Neural cell (in vitro differentiated cells): Measurements from ENCODE around the gene CDON. TPM values are rescaled to one million over a fixed set of nuclear protein-coding genes. Genes with fewer than 3 reads are reported as not detected.

Experiments used
- H2AFZ ChIP-seq: fragments of 200-600, 300-800 bp; sonication (generic), shearing (Covaris generic); 2 replicates; pipeline ENCODE4 v1.6.0; 2014; ENCODE audit warnings: low read depth, mild to moderate bottlenecking, antibody characterized with exemption, low read length, moderate library complexity
- H3F3A ChIP-seq: fragments of 200-600 bp; shearing (Covaris generic); 2 replicates; pipeline ENCODE4 v1.6.1; 2016; ENCODE audit warnings: mild to moderate bottlenecking, moderate library complexity, mixed read lengths, antibody characterized with exemption, low read length; ENCODE audit not compliant: insufficient read depth, poor library complexity, severe bottlenecking
- H3K27ac ChIP-seq: fragments of 200-600, 300-800 bp; sonication (generic), shearing (Covaris generic); 2 replicates; pipeline ENCODE4 v1.5.1; 2014; ENCODE audit warnings: mild to moderate bottlenecking, low read length, moderate library complexity
- H3K27me3 ChIP-seq: fragments of 300-800, 200-600 bp; sonication (generic), shearing (Covaris generic); 2 replicates; pipeline ENCODE4 v1.6.0; 2014; ENCODE audit warnings: mild to moderate bottlenecking, low read depth, low read length, moderate library complexity; ENCODE audit not compliant: insufficient read depth
- H3K36me3 ChIP-seq: fragments of 300-800, 200-600 bp; sonication (generic), shearing (Covaris generic); 2 replicates; pipeline ENCODE4 v1.5.1; 2014; ENCODE audit warnings: mild to moderate bottlenecking, antibody characterized with exemption, low read length, moderate library complexity; ENCODE audit not compliant: insufficient read depth
- H3K4me2 ChIP-seq: fragments of 300-800, 200-600 bp; sonication (generic), shearing (Covaris generic); 2 replicates; pipeline ENCODE4 v1.6.0; 2014; ENCODE audit warnings: mild to moderate bottlenecking, low read length
- H3K4me3 ChIP-seq: fragments of 300-800, 200-600 bp; sonication (generic), shearing (Covaris generic); 2 replicates; pipeline ENCODE4 v1.5.1; 2014; ENCODE audit warnings: mild to moderate bottlenecking, low read length, moderate library complexity
- H3K79me2 ChIP-seq: fragments of 200-600 bp; shearing (Covaris generic); replicated peaks from 2 replicates; pipeline ENCODE4 v1.6.0; 2014; ENCODE audit warnings: mild to moderate bottlenecking, low read length, moderate library complexity; ENCODE audit not compliant: insufficient read depth
- H3K9ac ChIP-seq: fragments of 300-800, 200-600 bp; sonication (generic), shearing (Covaris generic); 2 replicates; pipeline ENCODE4 v1.6.1; 2016; ENCODE audit warnings: mild to moderate bottlenecking, low read length, mixed read lengths
- H3K9me2 ChIP-seq: fragments of 200-600 bp; shearing (Covaris generic); 2 replicates; pipeline ENCODE4 v1.6.1; 2016; ENCODE audit warnings: mild to moderate bottlenecking, low read length, mixed read lengths; ENCODE audit not compliant: insufficient read depth
- H3K9me3 ChIP-seq: fragments of 200-600, 300-800 bp; sonication (generic), shearing (Covaris generic); 2 replicates; pipeline ENCODE4 v1.6.1; 2016; ENCODE audit warnings: mild to moderate bottlenecking, mixed run types, low read length, moderate library complexity, mixed read lengths
- H4K20me1 ChIP-seq: fragments of 200-600 bp; shearing (Covaris generic); 2 replicates; pipeline ENCODE4 v1.6.1; 2016; ENCODE audit warnings: mild to moderate bottlenecking, mixed run types; ENCODE audit not compliant: insufficient read depth
- EP300 ChIP-seq: fragments of 450-650 bp; conservative IDR thresholded peaks from 2 replicates; pipeline ENCODE4 v1.6.1; 2014; ENCODE audit warnings: antibody characterized with exemption, mild to moderate bottlenecking, moderate library complexity; ENCODE audit not compliant: poor library complexity, severe bottlenecking
- EZH2 ChIP-seq: fragments of 200-600, 300-800 bp; shearing (Covaris generic), sonication (generic); IDR thresholded peaks from 2 replicates; pipeline ENCODE4 v1.6.1; 2014; ENCODE audit warnings: antibody characterized with exemption, low read length, borderline replicate concordance, mild to moderate bottlenecking; ENCODE audit not compliant: insufficient read depth, poor library complexity, severe bottlenecking
- MXI1 ChIP-seq: fragments of 450-650 bp; conservative IDR thresholded peaks from 2 replicates; pipeline ENCODE4 v1.6.1; 2014; ENCODE audit warnings: antibody characterized with exemption, mild to moderate bottlenecking; ENCODE audit not compliant: poor library complexity, severe bottlenecking
- POLR2AphosphoS5 ChIP-seq: IDR thresholded peaks from 2 replicates; pipeline ENCODE4 v1.6.1; 2012
- RAD21 ChIP-seq: fragments of 450-650 bp; conservative IDR thresholded peaks from 2 replicates; pipeline ENCODE4 v1.6.1; 2014; ENCODE audit warnings: antibody characterized with exemption, mild to moderate bottlenecking, moderate library complexity
- REST ChIP-seq: IDR thresholded peaks from 2 replicates; pipeline ENCODE4 v1.6.1; 2012; ENCODE audit warnings: borderline replicate concordance
- SMC3 ChIP-seq: fragments of 450-650 bp; conservative IDR thresholded peaks from 2 replicates; pipeline ENCODE4 v1.6.1; 2014; ENCODE audit warnings: antibody characterized with exemption, mild to moderate bottlenecking, moderate library complexity; ENCODE audit not compliant: poor library complexity
- TAF1 ChIP-seq: IDR thresholded peaks from 2 replicates; pipeline ENCODE4 v1.6.1; 2012; ENCODE audit warnings: low read depth
- polyA plus RNA-seq: library from polyadenylated mRNA; depleted of rRNA; stranded (reverse); fragments of >200 nt; gene quantifications from 2 replicates; pipeline ENCODE4 v1.2.3, GENCODE V29; 2014
- TF ChIP-seq, protein P1 (sequence below): fragments of 450-650 bp; IDR thresholded peaks from 2 replicates; pipeline ENCODE4 v1.5.1; 2014; ENCODE audit warnings: antibody characterized with exemption, mild to moderate bottlenecking, moderate library complexity; ENCODE audit not compliant: poor library complexity, severe bottlenecking

CDON gene
- polyA plus RNA-seq, 1 donor from 2014 or later: 44.1 TPM

- Histone ChIP-seq H4K20me1 (no peaks in the 10 kb centered on the region), H3K9me2 (no peaks in the 10 kb centered on the region), H3K27me3 (no peaks in the 10 kb centered on the region), H3K4me3 (no peak overlapping the region), H3F3A (no peaks in the 10 kb centered on the region), H3K79me2 (no peaks in the 10 kb centered on the region), H3K36me3 (no peaks in the 10 kb centered on the region), H2AFZ (no peak overlapping the region), H3K9ac (no peak overlapping the region), H3K9me3 (no peaks in the 10 kb centered on the region), H3K27ac (no peak overlapping the region), H3K4me2 (no peak overlapping the region)
- TF ChIP-seq, protein P1, sequence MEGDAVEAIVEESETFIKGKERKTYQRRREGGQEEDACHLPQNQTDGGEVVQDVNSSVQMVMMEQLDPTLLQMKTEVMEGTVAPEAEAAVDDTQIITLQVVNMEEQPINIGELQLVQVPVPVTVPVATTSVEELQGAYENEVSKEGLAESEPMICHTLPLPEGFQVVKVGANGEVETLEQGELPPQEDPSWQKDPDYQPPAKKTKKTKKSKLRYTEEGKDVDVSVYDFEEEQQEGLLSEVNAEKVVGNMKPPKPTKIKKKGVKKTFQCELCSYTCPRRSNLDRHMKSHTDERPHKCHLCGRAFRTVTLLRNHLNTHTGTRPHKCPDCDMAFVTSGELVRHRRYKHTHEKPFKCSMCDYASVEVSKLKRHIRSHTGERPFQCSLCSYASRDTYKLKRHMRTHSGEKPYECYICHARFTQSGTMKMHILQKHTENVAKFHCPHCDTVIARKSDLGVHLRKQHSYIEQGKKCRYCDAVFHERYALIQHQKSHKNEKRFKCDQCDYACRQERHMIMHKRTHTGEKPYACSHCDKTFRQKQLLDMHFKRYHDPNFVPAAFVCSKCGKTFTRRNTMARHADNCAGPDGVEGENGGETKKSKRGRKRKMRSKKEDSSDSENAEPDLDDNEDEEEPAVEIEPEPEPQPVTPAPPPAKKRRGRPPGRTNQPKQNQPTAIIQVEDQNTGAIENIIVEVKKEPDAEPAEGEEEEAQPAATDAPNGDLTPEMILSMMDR: no peak
- TF ChIP-seq SMC3: no peak
- no peak for TF ChIP-seq POLR2AphosphoS5
- no peak for TF ChIP-seq REST
- TF ChIP-seq RAD21: no peak
These were observed 19.8 kb upstream of the CDON start for GRCh38 chr11:126082251-126083109.

DNA sequence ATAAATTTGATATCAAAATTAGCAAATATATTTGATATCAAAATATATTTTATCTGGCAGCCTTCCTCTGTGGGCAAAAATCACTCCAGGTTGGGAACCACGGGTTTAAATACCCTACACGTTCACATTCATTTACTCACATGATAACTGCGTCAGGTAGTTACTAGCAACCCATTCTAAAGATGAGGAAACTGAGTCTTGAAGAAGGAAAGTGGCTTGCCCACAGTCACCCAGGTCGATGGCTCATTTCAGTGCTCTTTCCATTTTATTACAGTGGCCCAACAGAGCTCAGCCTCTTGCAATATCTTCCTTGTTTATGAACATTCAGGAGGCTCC is 19.2 kb upstream of the CDON start:
- Histone ChIP-seq H3K36me3 (no peaks in the 10 kb centered on the region), H3K9ac (no peak overlapping the region), H3K79me2 (no peaks in the 10 kb centered on the region), H3K27me3 (no peaks in the 10 kb centered on the region), H3K4me3 (no peak overlapping the region), H3K4me2 (no peak overlapping the region), H2AFZ (no peak overlapping the region), H3F3A (no peaks in the 10 kb centered on the region), H3K9me2 (no peaks in the 10 kb centered on the region), H4K20me1 (no peaks in the 10 kb centered on the region), H3K27ac (no peak overlapping the region), H3K9me3 (no peaks in the 10 kb centered on the region)
- TF ChIP-seq REST (no peak), SMC3 (no peak), EZH2 (no peak), MXI1 (no peak), EP300 (no peak), RAD21 (no peak), TAF1 (no peak), POLR2AphosphoS5 (no peak)
- TF ChIP-seq, protein P1: no peak
